ENCODE measurements around the gene PKHD1.

GRCh38 chr6:51740658-51741057 lies 346.8 kb downstream of the PKHD1 start:
- TF ChIP-seq, protein P1, sequence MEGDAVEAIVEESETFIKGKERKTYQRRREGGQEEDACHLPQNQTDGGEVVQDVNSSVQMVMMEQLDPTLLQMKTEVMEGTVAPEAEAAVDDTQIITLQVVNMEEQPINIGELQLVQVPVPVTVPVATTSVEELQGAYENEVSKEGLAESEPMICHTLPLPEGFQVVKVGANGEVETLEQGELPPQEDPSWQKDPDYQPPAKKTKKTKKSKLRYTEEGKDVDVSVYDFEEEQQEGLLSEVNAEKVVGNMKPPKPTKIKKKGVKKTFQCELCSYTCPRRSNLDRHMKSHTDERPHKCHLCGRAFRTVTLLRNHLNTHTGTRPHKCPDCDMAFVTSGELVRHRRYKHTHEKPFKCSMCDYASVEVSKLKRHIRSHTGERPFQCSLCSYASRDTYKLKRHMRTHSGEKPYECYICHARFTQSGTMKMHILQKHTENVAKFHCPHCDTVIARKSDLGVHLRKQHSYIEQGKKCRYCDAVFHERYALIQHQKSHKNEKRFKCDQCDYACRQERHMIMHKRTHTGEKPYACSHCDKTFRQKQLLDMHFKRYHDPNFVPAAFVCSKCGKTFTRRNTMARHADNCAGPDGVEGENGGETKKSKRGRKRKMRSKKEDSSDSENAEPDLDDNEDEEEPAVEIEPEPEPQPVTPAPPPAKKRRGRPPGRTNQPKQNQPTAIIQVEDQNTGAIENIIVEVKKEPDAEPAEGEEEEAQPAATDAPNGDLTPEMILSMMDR (IDR thresholded peaks at IDR 0.05), result no peak
- no peak for TF ChIP-seq POLR2A (IDR thresholded peaks at IDR 0.05)

Measured in heart left ventricle (tissue), 13 donors.